ENCODE data around the gene ATP6V1F.

The ATP6V1F gene

DNA sequence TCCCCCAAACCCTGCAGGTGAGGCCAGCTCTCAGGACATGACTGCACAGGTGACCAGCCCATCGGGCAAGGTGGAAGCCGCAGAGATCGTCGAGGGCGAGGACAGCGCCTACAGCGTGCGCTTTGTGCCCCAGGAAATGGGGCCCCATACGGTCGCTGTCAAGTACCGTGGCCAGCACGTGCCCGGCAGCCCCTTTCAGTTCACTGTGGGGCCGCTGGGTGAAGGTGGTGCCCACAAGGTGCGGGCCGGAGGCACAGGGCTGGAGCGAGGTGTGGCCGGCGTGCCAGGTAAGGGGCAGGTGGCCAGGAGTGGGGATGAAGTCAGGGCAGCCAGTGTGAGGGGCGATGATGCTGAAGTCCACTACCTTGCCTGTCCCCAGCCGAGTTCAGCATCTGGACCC lies 8.3 kb upstream of the ATP6V1F start:
- DNase-seq (ENCODE audit: insufficient read length) = no peak
- no peak for FAIRE-seq

DNA sequence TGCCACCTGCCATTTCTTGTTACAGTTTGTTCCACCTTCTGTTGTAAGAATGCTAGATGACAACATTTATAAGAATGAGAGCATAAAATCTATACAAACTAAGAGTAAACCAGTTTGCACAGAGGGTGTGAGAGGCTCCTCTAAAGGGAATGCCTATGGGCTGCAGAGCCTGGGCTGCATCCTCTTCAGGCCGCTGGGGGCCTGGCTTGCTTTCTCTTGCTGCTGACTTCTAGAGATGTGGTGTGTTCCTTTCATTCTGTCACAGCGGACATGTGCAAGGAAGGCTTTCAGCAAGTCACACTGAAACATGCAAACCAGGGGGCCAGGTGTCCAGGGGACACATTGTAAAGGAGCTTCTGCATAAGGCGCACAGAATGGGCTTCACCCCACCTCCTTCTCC lies 7.1 kb upstream of the ATP6V1F start:
- TF ChIP-seq POLR2A (IDR thresholded peaks at IDR 0.05; ENCODE audit: low read depth, low read length) = no peak
- no peak for TF ChIP-seq TAF1 (IDR thresholded peaks at IDR 0.05; ENCODE audit: borderline replicate concordance, low read depth, low read length)
- TF ChIP-seq POLR2AphosphoS5 (IDR thresholded peaks at IDR 0.05; ENCODE audit: low read depth, low read length) = no peak
- DNase-seq (ENCODE audit: insufficient read length) (no peak), FAIRE-seq (peak; percentile 50)

More for the DNA sequence above, 8.3 kb upstream of the ATP6V1F start:
- TF ChIP-seq TAF1 (IDR thresholded peaks at IDR 0.05; ENCODE audit: borderline replicate concordance, low read depth, low read length) (no peak), POLR2AphosphoS5 (IDR thresholded peaks at IDR 0.05; ENCODE audit: low read depth, low read length) (no peak), POLR2A (IDR thresholded peaks at IDR 0.05; ENCODE audit: low read depth, low read length) (no peak)

- TF ChIP-seq TAF1 (IDR thresholded peaks at IDR 0.05; ENCODE audit: borderline replicate concordance, low read depth, low read length) (no peak), POLR2A (IDR thresholded peaks at IDR 0.05; ENCODE audit: low read depth, low read length) (no peak), POLR2AphosphoS5 (IDR thresholded peaks at IDR 0.05; ENCODE audit: low read depth, low read length) (no peak)
- FAIRE-seq (no peak), DNase-seq (ENCODE audit: insufficient read length) (no peak)
These were observed 6.5 kb upstream of the ATP6V1F start for GRCh38 chr7:128856001-128856718.

GRCh38 chr7:128858380-128859231 lies 4.0 kb upstream of the ATP6V1F start:
- DNase-seq (ENCODE audit: insufficient read length) (no peak), FAIRE-seq (no peak)
- TF ChIP-seq TAF1 (IDR thresholded peaks at IDR 0.05; ENCODE audit: borderline replicate concordance, low read depth, low read length) (no peak), POLR2A (IDR thresholded peaks at IDR 0.05; ENCODE audit: low read depth, low read length) (no peak), POLR2AphosphoS5 (IDR thresholded peaks at IDR 0.05; ENCODE audit: low read depth, low read length) (no peak)

DNA sequence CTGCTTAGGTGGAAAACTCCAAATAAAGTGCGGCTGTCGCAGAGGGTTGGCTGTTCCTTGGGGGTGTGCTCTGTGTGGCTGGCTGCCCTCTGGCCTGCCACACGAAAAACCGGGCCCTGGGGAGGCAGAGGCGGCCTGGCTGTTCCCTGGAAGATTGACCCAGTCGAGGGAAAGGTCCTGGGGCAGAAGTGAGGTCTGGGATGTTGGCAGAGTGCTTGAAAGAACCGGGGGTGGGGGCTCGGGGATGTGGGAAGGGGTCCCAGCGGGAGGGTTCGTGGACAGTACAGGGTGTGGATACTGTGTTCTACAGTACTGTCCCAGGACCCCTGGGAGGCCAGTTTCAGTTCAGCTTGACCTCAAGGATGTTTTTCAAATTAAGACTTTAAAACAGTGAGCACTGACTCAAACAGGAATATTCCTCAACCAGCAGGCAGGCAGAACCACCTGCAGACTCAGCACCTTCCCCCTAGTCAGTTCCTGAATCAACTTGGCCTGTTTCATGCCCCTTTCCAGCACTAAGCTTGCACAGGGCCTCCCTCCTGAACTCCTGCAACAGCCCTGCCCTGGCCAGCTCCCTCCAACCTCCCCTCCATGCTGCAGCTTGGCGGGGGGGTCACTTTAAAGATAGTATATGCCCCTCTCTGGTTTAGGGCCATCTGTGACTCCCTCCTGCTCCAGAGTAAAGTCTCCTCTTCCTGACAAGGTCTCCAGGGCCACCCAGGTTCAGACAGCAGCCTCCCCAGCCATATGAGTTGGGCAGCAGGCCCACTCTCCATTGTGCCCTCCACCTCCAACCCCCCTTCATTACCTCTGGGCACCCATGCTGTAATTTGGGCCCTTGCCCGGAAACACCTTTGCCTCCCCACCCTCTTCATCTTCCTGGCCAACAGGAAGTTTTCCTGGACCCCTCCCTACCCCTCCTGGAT lies 3.2 kb upstream of the ATP6V1F start:
- peak; percentile 21 for FAIRE-seq
- DNase-seq (ENCODE audit: insufficient read length) = no peak
- TF ChIP-seq POLR2A (IDR thresholded peaks at IDR 0.05; ENCODE audit: low read depth, low read length) (no peak), TAF1 (IDR thresholded peaks at IDR 0.05; ENCODE audit: borderline replicate concordance, low read depth, low read length) (no peak), POLR2AphosphoS5 (IDR thresholded peaks at IDR 0.05; ENCODE audit: low read depth, low read length) (no peak)

DNA sequence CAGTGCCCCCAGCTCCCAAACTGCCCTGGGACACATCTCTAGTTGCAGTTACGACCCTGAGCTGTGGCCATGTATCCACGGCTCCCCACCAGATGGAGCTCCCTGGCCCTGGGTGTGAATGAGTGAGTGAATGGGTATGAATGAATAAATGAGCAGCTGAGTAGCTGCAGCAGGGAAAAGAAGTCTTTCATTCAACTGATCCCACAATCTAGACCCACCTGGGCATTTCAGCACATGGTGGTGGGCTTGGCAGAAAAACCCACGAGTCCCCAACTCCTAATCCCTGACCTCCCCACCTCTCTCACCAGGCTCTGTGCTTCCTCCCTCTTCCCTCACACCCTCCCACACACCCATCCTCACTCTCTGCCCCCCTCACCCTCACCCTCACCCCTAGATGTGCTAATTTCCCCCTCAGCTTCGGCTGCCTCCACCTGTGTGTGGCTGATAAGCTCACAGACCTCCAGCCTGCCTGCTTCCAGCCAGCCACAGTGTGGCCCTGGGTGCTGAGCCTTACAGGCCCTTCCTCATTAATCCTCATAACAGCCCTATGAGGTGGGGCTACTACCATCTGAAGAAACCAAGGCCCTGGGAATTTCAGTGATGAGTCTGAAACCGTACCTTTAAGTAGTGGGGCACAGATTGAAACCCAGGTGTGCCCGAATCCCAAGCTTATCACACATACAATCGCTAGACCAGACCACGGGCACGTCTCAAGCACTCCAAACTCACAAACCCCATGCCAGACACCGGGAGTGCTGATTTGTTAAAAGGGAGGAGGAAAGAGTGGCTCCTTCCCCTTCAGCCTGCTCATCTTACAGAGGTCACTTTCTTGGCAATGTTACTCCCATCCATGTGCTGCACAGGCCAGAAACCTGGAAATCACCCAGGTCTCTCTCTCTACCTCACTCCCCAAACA lies 2.2 kb upstream of the ATP6V1F start:
- no peak for FAIRE-seq
- no peak for TF ChIP-seq TAF1 (IDR thresholded peaks at IDR 0.05; ENCODE audit: borderline replicate concordance, low read depth, low read length)
- no peak for TF ChIP-seq POLR2AphosphoS5 (IDR thresholded peaks at IDR 0.05; ENCODE audit: low read depth, low read length)
- no peak for TF ChIP-seq POLR2A (IDR thresholded peaks at IDR 0.05; ENCODE audit: low read depth, low read length)

GRCh38 chr7:128861957-128862570 lies 592 bp upstream of the ATP6V1F start:
- no peak for DNase-seq (ENCODE audit: insufficient read length)
- FAIRE-seq = no peak
- no peak for TF ChIP-seq TAF1 (IDR thresholded peaks at IDR 0.05; ENCODE audit: borderline replicate concordance, low read depth, low read length)
- no peak for TF ChIP-seq POLR2AphosphoS5 (IDR thresholded peaks at IDR 0.05; ENCODE audit: low read depth, low read length)
- no peak for TF ChIP-seq POLR2A (IDR thresholded peaks at IDR 0.05; ENCODE audit: low read depth, low read length)

More for the DNA sequence above, 2.2 kb upstream of the ATP6V1F start:
- DNase-seq (ENCODE audit: insufficient read length) = no peak

- FAIRE-seq (no peak), DNase-seq (ENCODE audit: insufficient read length) (no peak)
- no peak for TF ChIP-seq POLR2AphosphoS5 (IDR thresholded peaks at IDR 0.05; ENCODE audit: low read depth, low read length)
- no peak for TF ChIP-seq POLR2A (IDR thresholded peaks at IDR 0.05; ENCODE audit: low read depth, low read length)
- TF ChIP-seq TAF1 (IDR thresholded peaks at IDR 0.05; ENCODE audit: borderline replicate concordance, low read depth, low read length) = no peak
These were observed 855 bp downstream of the ATP6V1F start for GRCh38 chr7:128863433-128863989.

DNA sequence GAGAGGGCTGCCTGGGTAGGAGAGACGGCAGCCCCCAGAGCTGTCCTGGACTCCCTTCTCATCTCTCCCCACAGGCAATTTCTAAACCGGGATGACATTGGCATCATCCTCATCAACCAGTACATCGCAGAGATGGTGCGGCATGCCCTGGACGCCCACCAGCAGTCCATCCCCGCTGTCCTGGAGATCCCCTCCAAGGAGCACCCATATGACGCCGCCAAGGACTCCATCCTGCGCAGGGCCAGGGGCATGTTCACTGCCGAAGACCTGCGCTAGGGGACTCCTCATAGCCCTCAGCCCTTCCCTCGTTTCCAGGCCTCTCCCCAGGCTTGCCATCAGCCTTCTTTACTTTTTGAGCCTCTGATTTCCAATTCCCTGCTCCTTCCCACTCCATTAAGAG lies 2.6 kb downstream of the ATP6V1F start:
- no peak for DNase-seq (ENCODE audit: insufficient read length)
- no peak for FAIRE-seq
- no peak for TF ChIP-seq TAF1 (IDR thresholded peaks at IDR 0.05; ENCODE audit: borderline replicate concordance, low read depth, low read length)
- TF ChIP-seq POLR2A (IDR thresholded peaks at IDR 0.05; ENCODE audit: low read depth, low read length) = no peak
- no peak for TF ChIP-seq POLR2AphosphoS5 (IDR thresholded peaks at IDR 0.05; ENCODE audit: low read depth, low read length)

All from GM12892 (cell line).